ENCODE results near the gene NACC2. TPM values are rescaled to one million over a fixed set of nuclear protein-coding genes. Genes with fewer than 3 reads are reported as not detected.

Gene NACC2
- total and polyA plus RNA-seq, 2 of the 8 experiments (the other 6 are each of a cell fraction or from before 2014, with no cell fraction given), result 8.3 to 14.0 TPM

DNA sequence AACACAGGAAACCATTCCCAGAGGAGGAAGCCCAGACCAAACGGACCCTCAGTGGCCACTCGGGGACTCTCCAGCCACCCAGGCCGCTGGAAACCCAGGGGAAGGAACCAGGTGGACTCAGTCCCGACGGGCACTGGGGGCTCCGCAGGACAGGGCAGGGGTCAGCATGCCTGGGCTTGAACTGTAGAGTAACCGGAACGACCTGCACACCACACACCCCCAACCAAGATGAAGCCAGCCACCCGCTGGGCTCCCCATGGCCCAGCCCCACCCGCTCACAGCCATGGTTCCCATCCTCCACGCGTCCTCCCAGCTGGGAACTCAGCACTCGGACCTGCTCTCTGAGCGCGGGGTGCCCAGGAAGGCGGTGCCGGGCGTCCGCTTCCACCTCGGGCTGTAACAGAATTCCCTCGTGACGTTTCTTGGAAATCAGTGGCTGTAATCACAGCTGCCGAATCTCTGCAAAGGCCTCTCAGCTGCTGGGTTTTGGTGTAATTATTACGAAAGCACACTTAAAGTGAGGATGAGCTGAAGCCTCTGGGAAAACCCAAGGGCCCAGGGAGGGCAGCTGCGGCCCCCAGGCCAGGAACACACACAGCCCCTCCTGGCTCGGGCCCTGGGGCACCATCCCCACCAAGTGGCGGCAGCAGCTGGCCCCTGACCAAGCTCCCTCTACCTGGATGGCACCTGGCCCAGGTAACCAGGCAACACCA is 13.8 kb downstream of the NACC2 start (continued):
- TF ChIP-seq SUZ12 (IDR thresholded peaks at IDR 0.05; ENCODE audit: low read length) (no peak), SIX5 (IDR thresholded peaks at IDR 0.05; ENCODE audit: low read depth, low read length) (no peak), JUND (IDR thresholded peaks at IDR 0.05; ENCODE audit: low read length) (no peak)
